Endometrium (tissue), 2 donors: ENCODE measurements around the gene LMTK3.
"Not testable (repeated sequence)": the region's sequence is repeated elsewhere in the genome, so short reads cannot be mapped to it uniquely, and the experiment has no call there.

Source experiments
- FAIRE-seq: peaks from 2 replicates; lab custom pipeline; 2012; peaks lifted over from hg19 to GRCh38; lab: Jason Lieb, UNC
- donor health status: control.
- donor health status: control.

The LMTK3 gene

DNA sequence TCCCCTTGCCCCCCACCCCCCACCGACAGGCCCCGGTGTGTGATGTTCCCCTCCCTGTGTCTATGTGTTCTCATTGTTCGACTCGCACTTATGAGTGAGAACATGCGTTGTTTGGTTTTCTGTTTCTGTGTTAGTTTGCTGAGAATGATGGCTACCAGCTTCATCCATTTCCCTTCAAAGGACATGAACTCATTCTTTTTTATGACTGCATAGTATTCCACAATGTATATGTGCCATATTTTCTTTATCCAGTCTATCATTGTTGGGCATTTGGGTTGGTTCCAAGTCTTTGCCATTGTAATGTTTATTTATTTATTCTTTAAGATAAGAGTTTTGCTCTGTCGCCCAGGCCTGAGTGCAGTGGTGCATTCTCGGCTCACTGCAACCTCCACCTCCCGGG is 26.4 kb upstream of the LMTK3 start:
- FAIRE-seq: not testable (repeated sequence)

GRCh38 chr19:48537541-48537940 is 25.9 kb upstream of the LMTK3 start:
- FAIRE-seq: no peak

DNA sequence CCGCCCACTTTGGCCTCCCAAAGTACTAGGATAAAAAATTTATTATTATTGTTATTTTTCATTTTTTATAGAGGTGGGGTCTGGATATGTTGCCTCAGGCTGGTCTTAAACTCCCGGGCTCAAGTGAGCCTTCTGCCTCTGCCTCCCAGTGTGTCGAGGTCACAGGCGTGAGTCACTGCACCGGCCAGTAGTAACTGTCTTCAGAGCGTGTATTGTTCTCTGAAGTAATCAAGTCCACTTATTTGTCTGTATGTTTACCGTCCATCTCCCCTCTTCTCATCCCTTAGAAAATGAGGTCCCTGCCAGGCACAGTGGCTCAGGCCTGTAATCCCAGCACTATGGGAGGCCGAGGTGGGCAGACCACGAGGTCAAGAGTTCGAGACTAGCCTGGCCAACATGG is 22.1 kb upstream of the LMTK3 start:
- FAIRE-seq: no peak

GRCh38 chr19:48530770-48531169 is 19.1 kb upstream of the LMTK3 start:
- no peak for FAIRE-seq

- FAIRE-seq: no peak
These were observed 18.6 kb upstream of the LMTK3 start for GRCh38 chr19:48530066-48530720.

GRCh38 chr19:48529156-48529555 is 17.5 kb upstream of the LMTK3 start:
- FAIRE-seq: no peak

- FAIRE-seq: no peak
These were observed 13.1 kb upstream of the LMTK3 start for GRCh38 chr19:48524732-48525131.

DNA sequence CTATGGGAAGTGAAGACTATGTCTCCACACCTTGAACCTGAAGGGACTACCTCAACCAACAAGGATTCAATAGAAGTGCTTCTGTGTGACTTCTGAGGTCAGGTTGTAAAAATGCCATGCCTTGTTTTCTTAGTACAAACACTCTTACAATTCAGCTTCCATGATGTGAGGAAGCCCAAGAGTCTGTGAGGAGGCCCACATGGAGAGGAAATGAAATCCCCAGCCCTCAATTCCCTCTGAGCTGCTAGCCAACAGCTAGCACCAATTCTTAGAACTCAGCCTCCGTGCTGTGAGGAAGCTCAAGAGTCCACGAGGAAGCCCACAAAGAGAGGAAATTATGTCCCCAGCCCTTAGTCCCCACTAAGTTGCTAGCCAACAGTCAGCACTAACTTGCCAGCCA is 12.6 kb upstream of the LMTK3 start:
- no peak for FAIRE-seq

- FAIRE-seq: no peak
These were observed 8.5 kb upstream of the LMTK3 start for GRCh38 chr19:48520134-48520533.

- FAIRE-seq: not testable (repeated sequence)
These were observed 7.8 kb upstream of the LMTK3 start for GRCh38 chr19:48519426-48519825.

DNA sequence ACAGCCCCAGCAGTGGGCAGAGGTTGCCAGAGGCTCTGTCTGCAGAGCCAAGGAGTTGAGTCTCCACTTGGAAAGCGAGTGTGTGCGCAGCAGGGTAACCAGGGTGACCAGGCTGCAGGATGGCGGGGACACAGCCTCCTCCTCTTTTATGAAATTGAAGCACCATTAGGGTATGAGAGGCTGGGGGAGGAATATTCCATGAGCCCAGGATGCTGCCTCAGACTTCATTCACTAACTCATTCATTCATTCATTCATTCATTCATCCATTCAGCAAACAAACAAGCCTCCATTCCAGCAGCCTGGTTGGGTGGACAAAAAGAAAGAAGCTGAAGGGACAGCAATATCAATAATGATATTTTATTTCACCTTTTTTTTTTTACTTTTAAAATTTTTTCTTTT is 6.6 kb upstream of the LMTK3 start:
- no peak for FAIRE-seq

- FAIRE-seq: no peak
These were observed 4.9 kb upstream of the LMTK3 start for GRCh38 chr19:48516536-48516935.

GRCh38 chr19:48514123-48514458 is 2.5 kb upstream of the LMTK3 start:
- no peak for FAIRE-seq

GRCh38 chr19:48513289-48514122 is 1.9 kb upstream of the LMTK3 start:
- no peak for FAIRE-seq

GRCh38 chr19:48512504-48513288 is 1.1 kb upstream of the LMTK3 start:
- FAIRE-seq: no peak

DNA sequence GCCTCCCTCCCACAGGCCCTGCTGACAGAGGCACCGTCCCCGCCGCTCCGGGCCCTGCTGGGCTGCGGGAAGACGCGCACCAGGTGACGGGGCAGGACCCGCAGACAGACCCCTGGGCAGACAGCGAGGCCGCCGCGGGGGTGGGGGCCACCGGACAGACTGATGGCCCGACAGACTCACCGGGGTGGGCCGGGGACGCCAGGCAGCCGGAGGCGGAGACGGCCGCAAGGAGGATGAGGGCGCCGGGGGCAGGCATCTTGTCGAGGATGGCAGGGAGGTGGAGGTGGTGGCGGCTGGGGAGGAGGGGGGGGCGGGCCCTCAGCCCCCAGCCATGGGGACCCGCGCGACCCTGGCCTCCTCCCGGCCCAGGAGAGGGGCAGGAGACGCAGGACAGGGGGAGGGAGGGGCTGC is 309 bp downstream of the LMTK3 start:
- FAIRE-seq: no peak

DNA sequence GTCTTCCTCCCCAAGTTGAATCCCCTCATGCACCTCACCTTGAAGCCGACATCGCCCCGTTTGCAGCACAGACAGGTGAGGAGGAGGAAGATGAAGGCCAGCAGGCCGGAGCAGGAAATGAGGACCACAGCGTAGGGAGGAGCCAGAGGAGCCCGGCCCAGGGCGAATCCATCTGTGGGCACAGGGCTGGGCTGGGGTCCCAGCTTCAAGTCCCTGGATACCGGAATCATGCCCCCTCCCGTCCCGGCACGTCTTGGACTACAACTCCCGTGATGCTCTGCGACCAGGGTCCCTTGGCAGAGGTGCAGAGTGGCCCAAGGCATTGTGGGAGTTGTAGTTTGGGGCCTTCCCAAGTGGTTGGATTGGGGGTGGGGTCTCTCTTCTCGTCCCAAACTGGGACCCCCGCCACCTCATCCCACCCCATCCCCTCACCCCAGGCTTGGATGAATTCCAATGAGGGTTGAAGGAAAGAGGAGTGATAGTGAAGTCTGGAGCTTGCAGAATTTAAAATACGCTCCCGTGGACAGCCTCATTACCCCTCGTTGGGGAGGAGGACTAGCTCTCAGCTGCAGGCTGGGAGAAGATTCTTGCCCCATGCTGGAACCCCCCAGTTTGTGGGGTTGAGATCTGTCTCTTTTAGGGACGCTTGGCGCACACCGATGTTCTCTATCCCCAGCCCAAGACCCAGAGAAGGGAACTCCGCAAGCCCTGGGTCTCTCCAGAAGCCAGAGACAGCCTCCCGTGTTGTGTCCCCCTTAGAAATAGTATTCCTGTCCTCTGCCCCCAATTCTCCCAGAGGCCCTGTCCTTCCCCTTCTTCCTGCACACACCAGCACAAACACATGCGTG is 990 bp downstream of the LMTK3 start:
- no peak for FAIRE-seq

GRCh38 chr19:48509467-48510194 is 2.0 kb downstream of the LMTK3 start:
- no peak for FAIRE-seq

GRCh38 chr19:48508729-48509411 is 2.8 kb downstream of the LMTK3 start:
- FAIRE-seq: no peak

- no peak for FAIRE-seq
These were observed 3.7 kb downstream of the LMTK3 start for GRCh38 chr19:48507911-48508439.
